DOHH2 (cell line): ENCODE data around the gene HOXA9.

Source experiments
- H3F3A ChIP-seq: fragments of 200-600 bp; sonication (generic), shearing (Covaris generic); 2 replicates; pipeline ENCODE4 v1.6.0; 2016; ENCODE audit warnings: antibody characterized with exemption, mild to moderate bottlenecking; ENCODE audit not compliant: control insufficient read depth, insufficient read depth
- H3K27ac ChIP-seq: fragments of 200-600 bp; sonication (generic); 2 replicates; pipeline ENCODE4 v1.5.1; 2014; ENCODE audit warnings: low read depth, mild to moderate bottlenecking, low read length, moderate library complexity
- H3K27me3 ChIP-seq: fragments of 200-600 bp; sonication (generic); 2 replicates; pipeline ENCODE4 v1.6.1; 2014; ENCODE audit warnings: mild to moderate bottlenecking, low read length, mixed read lengths; ENCODE audit not compliant: control insufficient read depth
- H3K36me3 ChIP-seq: fragments of 200-600 bp; sonication (generic); 2 replicates; pipeline ENCODE4 v1.6.1; 2014; ENCODE audit warnings: mild to moderate bottlenecking, low read length, moderate library complexity, mixed read lengths; ENCODE audit not compliant: control insufficient read depth
- H3K4me1 ChIP-seq: fragments of 200-600 bp; sonication (generic); 2 replicates; pipeline ENCODE4 v1.6.1; 2014; ENCODE audit warnings: mild to moderate bottlenecking, low read length, mixed read lengths; ENCODE audit not compliant: control insufficient read depth
- H3K4me2 ChIP-seq: fragments of 200-600 bp; sonication (generic); 2 replicates; pipeline ENCODE4 v1.6.0; 2014; ENCODE audit warnings: mild to moderate bottlenecking, low read length, moderate library complexity
- H3K4me3 ChIP-seq: fragments of 200-600 bp; sonication (generic); 2 replicates; pipeline ENCODE4 v1.5.1; 2014; ENCODE audit warnings: mild to moderate bottlenecking, low read length, mixed read lengths
- H3K79me2 ChIP-seq: fragments of 200-600 bp; sonication (generic); 2 replicates; pipeline ENCODE4 v1.6.1; 2014; ENCODE audit warnings: mild to moderate bottlenecking, low read length, mixed read lengths; ENCODE audit not compliant: control insufficient read depth
- H3K9me2 ChIP-seq: fragments of 200-600 bp; sonication (generic); replicated peaks from 2 replicates; pipeline ENCODE4 v1.6.1; 2014; ENCODE audit warnings: mild to moderate bottlenecking, low read length, mixed read lengths; ENCODE audit not compliant: control insufficient read depth
- H3K9me3 ChIP-seq: fragments of 200-600 bp; sonication (generic); 2 replicates; pipeline ENCODE4 v1.6.1; 2014; ENCODE audit warnings: antibody characterized with exemption, low read length, mixed read lengths; ENCODE audit not compliant: control insufficient read depth, insufficient read depth
- H4K20me1 ChIP-seq: fragments of 200-600 bp; sonication (generic); 2 replicates; pipeline ENCODE4 v1.6.0; 2014; ENCODE audit warnings: low read depth, mild to moderate bottlenecking, antibody characterized with exemption, low read length, moderate library complexity; ENCODE audit not compliant: control insufficient read depth, insufficient read depth
- CTCF ChIP-seq: fragments of 200-600 bp; sonication (generic); IDR thresholded peaks from one replicate; pipeline ENCODE4 v1.5.1; 2014; ENCODE audit warnings: antibody characterized with exemption, mild to moderate bottlenecking, low read depth, low read length; ENCODE audit not compliant: poor library complexity, severe bottlenecking
- EZH2phosphoT487 ChIP-seq: fragments of 200-600 bp; sonication (generic); IDR thresholded peaks from 2 replicates; pipeline ENCODE4 v1.6.1; 2017; ENCODE audit warnings: borderline replicate concordance, mild to moderate bottlenecking, antibody characterized with exemption, low read length, moderate library complexity, mixed read lengths

The HOXA9 gene

DNA sequence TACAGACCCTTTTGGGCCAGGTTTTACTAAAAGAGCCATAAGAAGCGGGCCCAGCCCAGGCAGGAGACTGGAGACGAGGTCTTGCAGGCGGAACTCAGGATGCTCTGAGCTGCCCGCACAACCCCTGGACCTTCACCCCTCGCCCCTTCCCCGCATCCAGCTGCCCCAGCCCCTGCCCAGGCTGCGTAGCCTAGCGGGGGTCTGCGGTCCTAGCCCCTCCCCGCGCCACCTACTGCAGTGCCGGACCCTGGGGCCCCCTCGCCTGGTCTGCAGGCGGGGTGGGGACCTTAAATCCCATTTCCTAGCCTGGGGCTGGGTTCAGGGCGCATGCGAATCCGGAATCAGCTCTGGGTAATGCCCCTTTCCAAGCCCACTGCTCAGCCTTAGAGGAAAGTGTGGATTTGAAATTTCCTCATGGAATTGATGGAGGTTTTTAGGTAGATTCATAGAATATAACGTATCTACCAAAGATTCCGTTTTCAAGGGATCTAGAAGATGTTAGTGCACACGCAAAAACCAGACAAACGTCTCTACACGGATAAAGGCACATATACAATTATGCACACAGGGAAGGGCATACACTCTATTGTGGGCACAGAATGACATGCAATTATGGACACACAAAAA lies 12.4 kb downstream of the HOXA9 start:
- TF ChIP-seq CTCF (no peak), EZH2phosphoT487 (no peak)
- H3K4me3 ChIP-seq = no peak overlapping the region
- no peaks in the 10 kb centered on the region for H3K9me2 ChIP-seq
- H3K4me2 ChIP-seq = peak overlapping the region; percentile 94; the same call in 1 of the 2 replicates
- no peak overlapping the region for H3K27ac ChIP-seq
- H3K9me3 ChIP-seq = no peaks in the 10 kb centered on the region
- H3K36me3 ChIP-seq = no peaks in the 10 kb centered on the region
- no peaks in the 10 kb centered on the region for H4K20me1 ChIP-seq
- peaks cover 71% of the 10 kb centered on the region for H3K27me3 ChIP-seq
- H3K4me1 ChIP-seq = peaks cover 43% of the 10 kb centered on the region
- no peaks in the 10 kb centered on the region for H3F3A ChIP-seq
- no peaks in the 10 kb centered on the region for H3K79me2 ChIP-seq

DNA sequence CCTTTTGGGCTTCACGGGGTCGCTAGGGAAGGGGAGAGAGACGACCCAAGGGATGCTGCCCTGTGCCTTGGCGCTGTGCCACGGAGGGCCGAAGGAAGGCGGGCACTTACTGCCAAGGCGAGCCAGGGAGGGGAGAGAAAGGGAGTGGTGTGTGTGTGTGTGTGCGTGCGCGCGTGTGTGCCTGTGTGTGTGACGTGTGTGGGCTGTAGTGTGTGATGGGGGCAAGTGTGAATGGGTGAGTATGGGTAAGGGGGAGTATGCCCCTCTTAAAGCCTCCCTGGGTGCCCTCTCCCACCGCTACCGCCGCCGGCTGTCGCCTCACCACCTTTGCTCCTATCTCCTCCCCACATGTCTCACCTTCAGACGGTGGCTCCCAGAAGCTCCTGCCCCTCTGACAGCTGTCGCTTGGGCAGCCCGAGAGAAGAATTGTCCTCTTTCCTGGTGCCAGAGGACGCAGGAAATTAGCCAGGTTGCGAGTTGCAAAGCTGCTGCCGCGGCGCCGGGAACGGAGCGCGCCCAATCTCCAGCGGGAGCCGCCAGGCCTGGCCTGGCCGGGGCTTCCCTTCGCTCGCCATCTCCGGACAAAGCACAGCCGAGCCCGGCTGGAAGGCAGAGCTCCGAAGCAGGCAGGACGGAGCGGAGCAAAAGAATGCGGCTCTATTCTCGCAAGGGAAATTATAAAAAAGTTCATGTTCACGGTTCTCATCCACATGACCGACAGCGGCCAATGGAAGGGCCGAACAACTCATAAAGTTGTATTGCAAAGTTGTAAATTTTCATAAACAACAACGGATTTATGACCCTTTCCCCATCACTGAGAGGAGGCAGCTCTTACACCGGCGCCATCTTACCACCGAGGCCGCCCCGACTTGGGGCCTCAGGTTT lies 13.2 kb downstream of the HOXA9 start, which contains the start of gene HOXA3:
TSS of gene HOXA3 (minus strand) at position 653 of the 885 bp plus-strand sequence. CDS start 41,943 bp downstream, outside the sequence.
- Histone ChIP-seq H3F3A (no peaks in the 10 kb centered on the region), H3K79me2 (no peaks in the 10 kb centered on the region), H3K9me3 (no peaks in the 10 kb centered on the region), H3K9me2 (no peaks in the 10 kb centered on the region), H3K36me3 (no peaks in the 10 kb centered on the region), H3K4me3 (peak within 1 kb of the TSS; percentile 77), H4K20me1 (no peaks in the 10 kb centered on the region), H3K4me2 (peak within 1 kb of the TSS; percentile 94), H3K4me1 (peaks cover 50% of the 10 kb centered on the region), H3K27ac (no peak within 1 kb of the TSS), H3K27me3 (peaks cover 70% of the 10 kb centered on the region)
- peak; percentile 58 for TF ChIP-seq EZH2phosphoT487
- TF ChIP-seq CTCF = no peak

- H4K20me1 ChIP-seq = no peaks in the 10 kb centered on the region
- H3K27me3 ChIP-seq = peaks cover 74% of the 10 kb centered on the region
- no peaks in the 10 kb centered on the region for H3F3A ChIP-seq
- no peaks in the 10 kb centered on the region for H3K79me2 ChIP-seq
- TF ChIP-seq CTCF (no peak), EZH2phosphoT487 (peak; percentile 83; the same call in 1 of the 2 replicates)
- H3K27ac ChIP-seq = no peak overlapping the region
- H3K4me2 ChIP-seq = peak overlapping the region; percentile 94
- H3K4me3 ChIP-seq = peak overlapping the region; percentile 77
- no peaks in the 10 kb centered on the region for H3K9me3 ChIP-seq
- H3K4me1 ChIP-seq = peaks cover 51% of the 10 kb centered on the region
- H3K36me3 ChIP-seq = no peaks in the 10 kb centered on the region
- H3K9me2 ChIP-seq = no peaks in the 10 kb centered on the region
These were observed 13.9 kb downstream of the HOXA9 start for GRCh38 chr7:27151341-27151930.
